H9 (cell line): ENCODE data around the gene DHRS1. TPM values are rescaled to one million over a fixed set of nuclear protein-coding genes. Genes with fewer than 3 reads are reported as not detected.

Experiments
- DNase-seq: peaks from one replicate; pipeline ENCODE4 v3.0.0-alpha.2; 2017
- H2AFZ ChIP-seq: one replicate; pipeline ENCODE4 v1.6.1; 2013; ENCODE audit warnings: mild to moderate bottlenecking, low read length, control low read depth, moderate library complexity
- H2AK5ac ChIP-seq: 2 replicates; pipeline ENCODE4 v1.6.1; 2013; ENCODE audit warnings: low read length, control low read depth, mixed read lengths; ENCODE audit not compliant: insufficient read length
- H2BK120ac ChIP-seq: one replicate; pipeline ENCODE4 v1.6.1; 2013; ENCODE audit warnings: low read depth, mild to moderate bottlenecking, low read length, control low read depth, inconsistent platforms; ENCODE audit not compliant: poor library complexity, severe bottlenecking
- H2BK12ac ChIP-seq: 2 replicates; pipeline ENCODE4 v1.6.1; 2013; ENCODE audit warnings: low read length, control low read depth, mixed read lengths, low read depth; ENCODE audit not compliant: insufficient read length
- H2BK15ac ChIP-seq: 2 replicates; pipeline ENCODE4 v1.6.1; 2013; ENCODE audit warnings: low read depth, low read length, control low read depth
- H2BK20ac ChIP-seq: one replicate; pipeline ENCODE4 v1.6.1; 2013; ENCODE audit warnings: low read depth, mild to moderate bottlenecking, low read length, control low read depth, inconsistent platforms; ENCODE audit not compliant: poor library complexity, severe bottlenecking
- H2BK5ac ChIP-seq: 2 replicates; pipeline ENCODE4 v1.6.1; 2013; ENCODE audit warnings: low read length, control low read depth, mixed read lengths; ENCODE audit not compliant: insufficient read length
- H3K14ac ChIP-seq: 2 replicates; pipeline ENCODE4 v1.6.1; 2013; ENCODE audit warnings: low read length, control low read depth; ENCODE audit not compliant: insufficient read depth
- H3K18ac ChIP-seq: 2 replicates; pipeline ENCODE4 v1.6.1; 2013; ENCODE audit warnings: low read depth, mild to moderate bottlenecking, mixed read lengths, low read length, control low read depth; ENCODE audit not compliant: insufficient read length
- H3K23ac ChIP-seq: 2 replicates; pipeline ENCODE4 v1.6.1; 2013; ENCODE audit warnings: low read length, control low read depth, mixed read lengths, low read depth; ENCODE audit not compliant: insufficient read length
- H3K23me2 ChIP-seq: 2 replicates; pipeline ENCODE4 v1.6.1; 2013; ENCODE audit warnings: low read depth, mild to moderate bottlenecking, mixed read lengths, low read length, control low read depth; ENCODE audit not compliant: insufficient read length, poor library complexity, severe bottlenecking
- H3K27ac ChIP-seq: 2 replicates; pipeline ENCODE4 v1.5.1; 2013; ENCODE audit warnings: low read length, control low read depth, mixed read lengths, low read depth; ENCODE audit not compliant: insufficient read length
- H3K27me3 ChIP-seq: 2 replicates; pipeline ENCODE4 v1.6.1; 2013; ENCODE audit warnings: low read length, control low read depth, inconsistent platforms; ENCODE audit not compliant: insufficient read depth
- H3K4ac ChIP-seq: 2 replicates; pipeline ENCODE4 v1.6.1; 2013; ENCODE audit warnings: low read depth, mild to moderate bottlenecking, control low read depth, inconsistent platforms, low read length, moderate library complexity
- H3K4me1 ChIP-seq: 2 replicates; pipeline ENCODE4 v1.6.1; 2013; ENCODE audit warnings: low read length, control low read depth, inconsistent platforms; ENCODE audit not compliant: insufficient read depth
- H3K4me2 ChIP-seq: 2 replicates; pipeline ENCODE4 v1.6.1; 2013; ENCODE audit warnings: low read length, control low read depth, mixed read lengths; ENCODE audit not compliant: insufficient read length, insufficient read depth
- H3K56ac ChIP-seq: 2 replicates; pipeline ENCODE4 v1.6.1; 2013; ENCODE audit warnings: low read depth, mild to moderate bottlenecking, mixed read lengths, low read length, control low read depth; ENCODE audit not compliant: insufficient read length
- H3K79me1 ChIP-seq: 2 replicates; pipeline ENCODE4 v1.6.1; 2013; ENCODE audit warnings: low read depth, mild to moderate bottlenecking, moderate library complexity, low read length, control low read depth, inconsistent platforms; ENCODE audit not compliant: insufficient read depth, poor library complexity, severe bottlenecking
- H3K79me2 ChIP-seq: 2 replicates; pipeline ENCODE4 v1.6.1; 2013; ENCODE audit warnings: low read length, control low read depth, inconsistent platforms; ENCODE audit not compliant: insufficient read depth
- H3K9ac ChIP-seq: 2 replicates; pipeline ENCODE4 v1.6.1; 2013; ENCODE audit warnings: low read length, control low read depth, mixed read lengths; ENCODE audit not compliant: insufficient read length; ENCODE audit errors: extremely low read depth
- H3K9me3 ChIP-seq: one replicate; pipeline ENCODE4 v1.6.1; 2013; ENCODE audit warnings: low read depth, low read length, inconsistent platforms; ENCODE audit not compliant: control insufficient read depth
- H3T11ph ChIP-seq: one replicate; pipeline ENCODE4 v1.6.1; 2013; ENCODE audit warnings: mild to moderate bottlenecking, low read length, control low read depth, inconsistent platforms
- H4K20me1 ChIP-seq: one replicate; pipeline ENCODE4 v1.6.1; 2013; ENCODE audit not compliant: control insufficient read depth, insufficient read length, insufficient read depth
- H4K5ac ChIP-seq: 2 replicates; pipeline ENCODE4 v1.6.1; 2013; ENCODE audit warnings: low read depth, mild to moderate bottlenecking, mixed read lengths, low read length, control low read depth; ENCODE audit not compliant: insufficient read length
- H4K8ac ChIP-seq: replicated peaks from 2 replicates; pipeline ENCODE4 v1.6.1; 2013; ENCODE audit warnings: low read length, control low read depth, mixed read lengths, low read depth; ENCODE audit not compliant: insufficient read length
- H4K91ac ChIP-seq: 2 replicates; pipeline ENCODE4 v1.6.1; 2013; ENCODE audit warnings: low read depth, mild to moderate bottlenecking, moderate library complexity, mixed read lengths, low read length, control low read depth; ENCODE audit not compliant: insufficient read length
- H3K27ac Mint-ChIP-seq, 3 experiments: 2 replicates in 2 of 3; 3 replicates in 1 of 3; pipeline ENCODE4 v1.8.0; 2020 to 2021; ENCODE audit warnings: mixed read lengths in 3 of 3, mild to moderate bottlenecking in 1 of 3, moderate library complexity in 1 of 3
- H3K27me3 Mint-ChIP-seq: 2 replicates; pipeline ENCODE4 v1.8.0; 2021; ENCODE audit warnings: low read depth, mild to moderate bottlenecking, moderate library complexity, mixed read lengths
- H3K36me3 Mint-ChIP-seq, 3 experiments: 2 replicates in 2 of 3; 3 replicates in 1 of 3; pipeline ENCODE4 v1.8.0; 2020 to 2021; ENCODE audit warnings: low read depth in 3 of 3, mixed read lengths in 3 of 3; ENCODE audit not compliant: insufficient read depth in 1 of 3
- H3K4me1 Mint-ChIP-seq, 2 experiments: 2 replicates each; pipeline ENCODE4 v1.8.0; 2020; ENCODE audit warnings: mixed read lengths in 2 of 2
- H3K4me3 Mint-ChIP-seq, 2 experiments: 2 replicates in 1 of 2; 3 replicates in 1 of 2; pipeline ENCODE4 v1.8.0; 2020 to 2021; ENCODE audit warnings: mild to moderate bottlenecking in 2 of 2, mixed read lengths in 2 of 2, moderate library complexity in 1 of 2
- H3K9me3 Mint-ChIP-seq, 2 experiments: 2 replicates in 1 of 2; 3 replicates in 1 of 2; pipeline ENCODE4 v1.8.0; 2020; ENCODE audit warnings: mild to moderate bottlenecking in 2 of 2, mixed read lengths in 2 of 2, moderate library complexity in 1 of 2
- CTCF ChIP-seq: fragments of 200-600 bp; sonication (generic); conservative IDR thresholded peaks from 3 replicates; pipeline ENCODE4 v1.8.0; 2021; ENCODE audit warnings: antibody characterized with exemption, mild to moderate bottlenecking
- WGBS: extraction: QIAGEN DNeasy Blood & Tissue Kit; methylation state at CpG from one replicate; pipeline ENCODE4 v1.1.7; 2013; ENCODE audit warnings: missing lambda C conversion rate, low lambda C conversion rate, mixed read lengths; ENCODE audit not compliant: insufficient read length; ENCODE audit errors: extremely low coverage; 5-methylcytosine and 5-hydroxymethylcytosine counted together
- total RNA-seq: library from RNA; stranded (reverse); gene quantifications from 2 replicates; pipeline ENCODE4 v1.2.1, GENCODE V29; 2021

DHRS1 gene
- total RNA-seq, 1 experiment from 2014 or later, result 19.1 TPM

- Histone ChIP-seq H3K4ac (no peak overlapping the region), H2BK15ac (no peak overlapping the region), H3K56ac (no peak overlapping the region), H3K4me2 (no peak overlapping the region), H3K23ac (no peak overlapping the region), H2BK5ac (no peak overlapping the region), H2AK5ac (no peak overlapping the region), H4K5ac (no peak overlapping the region), H3K27ac (no peak overlapping the region), H3K18ac (no peak overlapping the region), H3T11ph (no peak overlapping the region), H2BK12ac (no peak overlapping the region), H3K14ac (no peak overlapping the region), H2BK20ac (no peak overlapping the region), H3K9ac (no peak overlapping the region), H2AFZ (no peak overlapping the region), H3K9me3 (no peaks in the 10 kb centered on the region), H3K79me2 (no peaks in the 10 kb centered on the region), H4K8ac (no peak overlapping the region), H2BK120ac (no peak overlapping the region), H3K27me3 (peaks cover 68% of the 10 kb centered on the region), H3K23me2 (peaks cover 21% of the 10 kb centered on the region), H3K79me1 (no peaks in the 10 kb centered on the region), H3K4me1 (no peaks in the 10 kb centered on the region; the same call in 1 of the 2 replicates), H4K20me1 (no peaks in the 10 kb centered on the region), H4K91ac (no peak overlapping the region)
- Mint-ChIP-seq H3K36me3 (no peaks in the 10 kb centered on the region; a peak in 1 of 7 replicates), H3K4me3 (peak overlapping the region in 1 of 2 experiments; percentile 16; a peak in 1 of 5 replicates), H3K27me3 (peaks cover 100% of the 10 kb centered on the region), H3K4me1 (peaks cover 23 to 28% of the 10 kb centered on the region in 2 experiments), H3K27ac (no peak overlapping the region), H3K9me3 (peaks cover 0 to 2% of the 10 kb centered on the region in 2 experiments; a peak in 2 of 5 replicates)
- no peak for TF ChIP-seq CTCF
- no peak for DNase-seq
- no CpG with 5 or more reads among the region's 8 CpGs for WGBS
Observed at GRCh38 chr14:24337824-24338175, 38.2 kb upstream of the DHRS1 start.
